ENCODE measurements around the gene DFFA. TPM values are rescaled to one million over a fixed set of nuclear protein-coding genes. Genes with fewer than 3 reads are reported as not detected.

Gene DFFA, protein sequence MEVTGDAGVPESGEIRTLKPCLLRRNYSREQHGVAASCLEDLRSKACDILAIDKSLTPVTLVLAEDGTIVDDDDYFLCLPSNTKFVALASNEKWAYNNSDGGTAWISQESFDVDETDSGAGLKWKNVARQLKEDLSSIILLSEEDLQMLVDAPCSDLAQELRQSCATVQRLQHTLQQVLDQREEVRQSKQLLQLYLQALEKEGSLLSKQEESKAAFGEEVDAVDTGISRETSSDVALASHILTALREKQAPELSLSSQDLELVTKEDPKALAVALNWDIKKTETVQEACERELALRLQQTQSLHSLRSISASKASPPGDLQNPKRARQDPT
- 24.8 TPM for polyA plus RNA-seq (2012; ENCODE audit: low read depth, missing spikeins)

DNA sequence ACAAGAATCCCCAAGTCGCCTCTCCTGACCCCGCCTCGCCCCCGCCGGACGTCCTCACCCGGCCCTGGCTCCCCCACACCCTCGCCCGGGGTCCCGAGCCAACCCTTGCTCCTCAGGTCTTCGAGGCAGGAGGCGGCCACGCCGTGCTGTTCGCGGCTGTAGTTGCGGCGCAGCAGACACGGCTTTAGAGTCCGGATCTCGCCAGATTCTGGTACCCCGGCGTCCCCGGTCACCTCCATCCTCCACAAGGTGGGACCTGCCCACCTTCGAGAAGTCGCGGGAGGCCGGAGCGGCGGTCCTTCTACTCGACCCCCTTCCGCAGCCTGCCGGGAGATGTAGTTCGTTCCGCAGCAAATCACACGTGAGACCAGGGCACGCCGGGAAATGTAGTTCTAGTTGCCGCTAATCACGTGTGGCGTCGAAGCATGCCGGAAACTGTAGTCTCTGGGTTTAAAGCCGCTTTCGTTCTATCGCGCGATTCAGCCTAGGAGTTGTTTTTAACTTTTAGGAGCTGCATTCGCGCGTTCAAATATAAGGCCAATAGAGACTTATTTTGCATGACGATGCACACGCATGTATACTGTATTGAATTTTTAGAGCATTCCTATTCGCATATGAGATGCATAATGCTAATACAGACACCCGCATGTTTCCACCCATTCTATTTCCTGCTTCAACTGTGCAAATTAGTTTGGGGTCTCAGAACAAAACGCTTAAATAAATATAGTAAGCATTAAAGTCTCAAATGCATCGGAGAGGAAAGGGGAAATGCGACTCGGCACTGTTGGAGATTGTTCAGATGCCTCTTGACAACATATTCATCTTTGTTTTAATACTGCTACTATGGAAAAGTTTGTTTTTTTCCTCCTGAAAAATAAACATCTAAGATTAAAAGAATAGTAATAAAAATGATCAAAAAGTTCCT lies at the start of gene DFFA:
DFFA (minus strand) TSS at position 310 of the 925 bp plus-strand sequence; CDS start at position 239, 71 bp downstream.
- peak; percentile 83 for DNase-seq (ENCODE audit: insufficient read length, low spot score)
- FAIRE-seq, result peak; percentile 96
- no peak; the same call in 1 of the 2 replicates for TF ChIP-seq POU2F2 (IDR thresholded peaks at IDR 0.05; ENCODE audit: low read depth, low read length)
- peak; percentile 81 for TF ChIP-seq POLR2A (IDR thresholded peaks at IDR 0.05; ENCODE audit: low read depth, low read length)
- peak; percentile 76; the same call in 1 of the 2 replicates for TF ChIP-seq POLR2AphosphoS5 (IDR thresholded peaks at IDR 0.05; ENCODE audit: low read depth, low read length)
- peak; percentile 59 for TF ChIP-seq SPI1 (IDR thresholded peaks at IDR 0.05; ENCODE audit: low read depth, low read length)
- peak; percentile 84 for TF ChIP-seq PAX5 (IDR thresholded peaks at IDR 0.05; ENCODE audit: insufficient read depth, low read length, severe bottlenecking)
- TF ChIP-seq TAF1 (IDR thresholded peaks at IDR 0.05; ENCODE audit: low read depth, low read length), result peak; percentile 78

DNA sequence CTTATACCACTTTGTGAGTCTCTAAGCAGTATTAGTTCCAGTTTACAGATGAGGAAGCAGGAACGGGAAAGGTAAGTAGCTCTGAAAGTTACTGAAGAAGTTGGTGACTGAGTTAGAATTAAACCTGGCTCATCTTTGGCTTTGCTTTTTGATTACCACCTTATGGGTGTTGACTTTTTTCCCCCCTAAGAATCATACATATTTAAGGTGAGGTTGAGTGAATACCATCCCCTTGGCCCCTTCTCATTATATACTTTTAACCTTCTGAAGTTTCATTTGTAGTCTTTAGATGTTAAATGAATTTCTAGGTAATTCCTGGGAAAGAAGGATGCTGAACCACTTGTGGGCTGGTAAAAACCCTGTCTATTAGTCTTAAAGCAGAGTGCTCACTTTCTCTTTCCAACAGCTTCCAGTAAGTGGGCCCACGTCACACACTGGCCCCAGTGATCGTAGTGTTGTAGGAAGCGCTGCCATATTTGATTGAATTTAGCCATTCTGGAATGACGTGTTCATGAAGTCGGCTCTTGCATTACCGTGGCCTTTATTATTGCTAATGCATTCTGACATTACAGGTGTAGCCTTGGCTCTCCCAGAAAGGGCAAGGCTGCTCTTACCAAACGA lies 49.3 kb upstream of the DFFA start:
- TF ChIP-seq POLR2AphosphoS5 (IDR thresholded peaks at IDR 0.05; ENCODE audit: low read depth, low read length), result no peak
- TF ChIP-seq PAX5 (IDR thresholded peaks at IDR 0.05; ENCODE audit: insufficient read depth, low read length, severe bottlenecking), result no peak
- TF ChIP-seq SPI1 (IDR thresholded peaks at IDR 0.05; ENCODE audit: low read depth, low read length), result no peak
- TF ChIP-seq POLR2A (IDR thresholded peaks at IDR 0.05; ENCODE audit: low read depth, low read length), result no peak
- no peak for TF ChIP-seq POU2F2 (IDR thresholded peaks at IDR 0.05; ENCODE audit: low read depth, low read length)
- no peak for TF ChIP-seq TAF1 (IDR thresholded peaks at IDR 0.05; ENCODE audit: low read depth, low read length)
- FAIRE-seq, result no peak
- no peak for DNase-seq (ENCODE audit: insufficient read length, low spot score)

DNA sequence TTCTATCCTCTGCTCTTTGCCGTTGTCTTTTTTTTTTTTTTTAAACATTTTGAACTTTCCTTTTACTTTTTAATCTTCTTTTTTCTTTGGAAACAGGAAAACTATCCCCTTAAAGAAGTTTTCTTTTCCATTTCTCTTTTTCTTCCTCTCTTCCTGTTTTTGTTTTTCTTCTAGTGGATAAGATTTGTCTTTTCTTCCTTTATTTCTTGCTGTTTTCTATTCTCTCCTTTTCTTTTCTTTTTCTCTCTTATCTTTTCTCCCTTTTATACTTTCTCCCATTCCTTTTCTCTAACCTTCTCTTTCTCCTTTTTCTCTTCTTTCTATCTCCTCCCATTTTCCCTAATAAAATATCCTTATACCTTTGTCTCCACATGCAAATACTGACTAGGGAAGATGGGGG lies 48.6 kb upstream of the DFFA start:
- no peak for TF ChIP-seq PAX5 (IDR thresholded peaks at IDR 0.05; ENCODE audit: insufficient read depth, low read length, severe bottlenecking)
- FAIRE-seq (no peak), DNase-seq (ENCODE audit: insufficient read length, low spot score) (no peak)

DNA sequence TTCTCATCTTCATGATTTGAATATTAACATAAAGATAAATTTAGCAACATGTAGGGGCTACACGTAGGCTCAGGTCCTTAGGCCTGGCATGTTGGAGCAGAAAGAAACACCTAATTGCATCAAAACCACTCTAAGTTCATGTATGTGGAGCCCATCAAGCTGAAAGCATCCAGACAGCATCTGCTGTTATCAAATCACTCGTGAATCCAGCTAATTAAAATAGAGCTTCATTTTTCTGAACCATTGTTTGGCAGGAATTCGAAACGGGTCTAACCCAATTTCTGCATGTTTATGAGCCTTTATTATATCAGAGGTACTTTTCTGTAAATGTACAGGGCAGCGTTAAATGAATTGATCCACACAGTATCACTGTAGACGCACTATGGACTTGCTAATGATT lies 48.2 kb upstream of the DFFA start:
- TF ChIP-seq TAF1 (IDR thresholded peaks at IDR 0.05; ENCODE audit: low read depth, low read length) (no peak), POU2F2 (IDR thresholded peaks at IDR 0.05; ENCODE audit: low read depth, low read length) (no peak), POLR2A (IDR thresholded peaks at IDR 0.05; ENCODE audit: low read depth, low read length) (no peak), POLR2AphosphoS5 (IDR thresholded peaks at IDR 0.05; ENCODE audit: low read depth, low read length) (no peak), SPI1 (IDR thresholded peaks at IDR 0.05; ENCODE audit: low read depth, low read length) (no peak), PAX5 (IDR thresholded peaks at IDR 0.05; ENCODE audit: insufficient read depth, low read length, severe bottlenecking) (no peak)
- DNase-seq (ENCODE audit: insufficient read length, low spot score) (no peak), FAIRE-seq (no peak)

DNA sequence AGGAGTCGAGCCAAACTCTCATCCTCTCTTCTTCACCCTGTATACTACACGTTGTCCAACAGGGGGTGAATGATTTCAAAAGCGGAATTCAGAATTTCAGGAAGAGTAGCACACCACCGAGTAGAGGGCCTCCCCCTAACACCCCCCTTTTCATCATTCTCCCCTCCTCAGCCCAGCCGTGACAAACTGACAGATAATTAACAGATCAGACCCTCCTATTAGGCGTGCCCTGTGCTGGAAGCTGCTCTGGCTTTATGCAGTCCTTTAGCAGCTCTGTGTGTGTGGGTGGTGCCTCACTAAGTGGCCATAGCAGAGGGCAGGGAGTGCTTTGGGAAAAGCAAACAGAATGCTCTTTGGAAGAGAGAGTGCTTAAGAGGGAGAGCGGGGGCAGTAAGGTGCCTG lies 46.7 kb upstream of the DFFA start:
- no peak for TF ChIP-seq PAX5 (IDR thresholded peaks at IDR 0.05; ENCODE audit: insufficient read depth, low read length, severe bottlenecking)
- TF ChIP-seq POU2F2 (IDR thresholded peaks at IDR 0.05; ENCODE audit: low read depth, low read length), result no peak
- no peak for TF ChIP-seq SPI1 (IDR thresholded peaks at IDR 0.05; ENCODE audit: low read depth, low read length)
- TF ChIP-seq TAF1 (IDR thresholded peaks at IDR 0.05; ENCODE audit: low read depth, low read length), result no peak
- no peak for TF ChIP-seq POLR2A (IDR thresholded peaks at IDR 0.05; ENCODE audit: low read depth, low read length)
- TF ChIP-seq POLR2AphosphoS5 (IDR thresholded peaks at IDR 0.05; ENCODE audit: low read depth, low read length), result no peak
- DNase-seq (ENCODE audit: insufficient read length, low spot score), result no peak
- FAIRE-seq, result no peak

DNA sequence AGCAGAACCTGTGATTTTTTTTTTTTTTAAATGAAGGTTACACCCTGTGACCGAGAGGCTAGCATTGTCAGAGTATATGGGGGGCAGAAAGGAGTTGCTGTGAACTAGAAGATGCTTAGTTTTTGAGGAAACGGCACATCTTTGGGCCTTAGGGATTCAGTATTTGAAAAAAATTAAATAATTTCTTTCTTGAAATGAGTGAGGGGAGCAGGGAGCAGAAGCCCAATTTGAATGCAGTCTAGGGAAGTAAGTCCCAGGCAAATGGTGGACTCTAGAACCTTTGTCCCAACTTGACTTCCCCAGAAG lies 45.3 kb upstream of the DFFA start:
- FAIRE-seq (no peak), DNase-seq (ENCODE audit: insufficient read length, low spot score) (no peak)
- TF ChIP-seq POU2F2 (IDR thresholded peaks at IDR 0.05; ENCODE audit: low read depth, low read length), result no peak
- no peak for TF ChIP-seq POLR2AphosphoS5 (IDR thresholded peaks at IDR 0.05; ENCODE audit: low read depth, low read length)
- no peak for TF ChIP-seq TAF1 (IDR thresholded peaks at IDR 0.05; ENCODE audit: low read depth, low read length)
- no peak for TF ChIP-seq PAX5 (IDR thresholded peaks at IDR 0.05; ENCODE audit: insufficient read depth, low read length, severe bottlenecking)
- no peak for TF ChIP-seq POLR2A (IDR thresholded peaks at IDR 0.05; ENCODE audit: low read depth, low read length)
- no peak for TF ChIP-seq SPI1 (IDR thresholded peaks at IDR 0.05; ENCODE audit: low read depth, low read length)

DNA sequence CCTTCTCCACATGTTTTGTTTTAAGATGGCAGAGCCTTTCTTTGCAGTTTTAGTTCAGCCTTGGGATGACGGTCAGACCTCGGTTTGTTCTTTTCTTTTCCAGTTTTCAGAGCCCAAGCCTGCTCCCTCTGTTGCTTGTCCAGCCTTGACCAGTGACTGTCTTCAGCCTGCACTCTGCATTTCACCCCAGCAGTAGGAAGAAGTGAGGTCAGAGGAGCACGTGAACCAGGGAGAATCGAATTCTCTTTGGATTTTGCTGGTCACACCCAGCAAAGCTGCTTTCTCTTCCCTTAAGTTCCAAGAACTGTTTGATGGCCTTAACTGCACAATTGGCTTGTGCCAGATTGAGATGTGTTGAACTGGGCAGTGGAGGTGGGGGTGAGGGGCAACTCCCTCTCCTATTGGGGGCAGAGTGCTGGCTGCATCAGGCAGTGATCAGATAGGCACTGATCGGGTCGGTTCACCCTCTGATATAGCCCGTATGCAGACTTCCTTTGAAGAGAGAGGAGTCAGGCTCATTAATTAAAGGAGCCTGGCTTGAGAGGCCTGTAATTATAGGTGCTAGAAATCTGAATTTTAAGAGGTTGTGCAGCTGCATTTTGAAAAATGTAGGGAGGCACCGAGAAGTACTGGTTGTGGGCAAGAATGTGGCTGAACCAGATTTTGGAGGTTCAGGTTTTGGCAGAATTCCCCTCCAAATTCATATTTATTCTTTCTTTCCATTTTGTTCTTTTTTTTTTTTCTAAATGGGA lies 44.8 kb upstream of the DFFA start:
- FAIRE-seq (no peak), DNase-seq (ENCODE audit: insufficient read length, low spot score) (no peak)
- TF ChIP-seq POU2F2 (IDR thresholded peaks at IDR 0.05; ENCODE audit: low read depth, low read length) (no peak), PAX5 (IDR thresholded peaks at IDR 0.05; ENCODE audit: insufficient read depth, low read length, severe bottlenecking) (no peak), POLR2A (IDR thresholded peaks at IDR 0.05; ENCODE audit: low read depth, low read length) (no peak), TAF1 (IDR thresholded peaks at IDR 0.05; ENCODE audit: low read depth, low read length) (no peak), SPI1 (IDR thresholded peaks at IDR 0.05; ENCODE audit: low read depth, low read length) (no peak), POLR2AphosphoS5 (IDR thresholded peaks at IDR 0.05; ENCODE audit: low read depth, low read length) (no peak)

DNA sequence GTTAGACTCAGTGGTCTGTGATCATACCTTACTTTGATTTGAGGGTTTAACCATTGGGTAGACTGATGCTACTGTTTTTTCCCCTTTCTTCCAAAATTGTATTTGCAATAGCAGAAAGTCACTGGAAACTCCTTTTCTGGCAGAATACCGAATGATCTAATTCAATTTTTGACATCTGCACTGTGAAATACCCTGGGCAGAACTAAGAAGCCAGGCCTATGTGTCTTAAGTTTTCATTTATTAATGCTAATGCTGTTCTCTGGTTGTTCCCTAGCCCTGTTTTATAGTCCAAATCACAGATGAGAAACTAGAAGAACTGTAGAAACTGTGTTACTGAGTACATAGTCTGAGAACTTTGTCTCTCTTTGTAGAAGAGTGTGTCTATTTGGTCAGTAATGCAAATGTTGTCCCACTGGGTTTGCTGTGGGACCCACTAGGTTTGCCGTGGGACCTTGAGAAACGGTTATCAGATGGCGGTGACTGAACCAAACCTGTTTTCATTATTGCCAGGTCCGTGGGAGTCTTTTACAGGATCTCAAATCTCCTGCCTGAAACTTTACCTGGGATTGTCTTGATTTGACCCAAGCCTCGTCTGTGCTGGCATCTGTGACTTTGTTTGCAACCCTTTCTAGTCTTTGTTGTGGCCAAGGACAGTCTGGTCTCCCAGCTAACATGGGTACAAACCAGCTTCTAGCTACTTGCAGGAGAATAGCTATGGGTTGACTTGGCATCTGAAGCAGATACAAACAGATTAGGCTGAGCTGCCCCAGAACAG lies 43.8 kb upstream of the DFFA start:
- DNase-seq (ENCODE audit: insufficient read length, low spot score) (no peak), FAIRE-seq (no peak)
- no peak for TF ChIP-seq POLR2AphosphoS5 (IDR thresholded peaks at IDR 0.05; ENCODE audit: low read depth, low read length)
- TF ChIP-seq PAX5 (IDR thresholded peaks at IDR 0.05; ENCODE audit: insufficient read depth, low read length, severe bottlenecking), result no peak
- no peak for TF ChIP-seq SPI1 (IDR thresholded peaks at IDR 0.05; ENCODE audit: low read depth, low read length)
- no peak for TF ChIP-seq POLR2A (IDR thresholded peaks at IDR 0.05; ENCODE audit: low read depth, low read length)
- TF ChIP-seq TAF1 (IDR thresholded peaks at IDR 0.05; ENCODE audit: low read depth, low read length), result no peak
- no peak for TF ChIP-seq POU2F2 (IDR thresholded peaks at IDR 0.05; ENCODE audit: low read depth, low read length)

Data from GM12891 (cell line).